GM12878 (cell line): ENCODE data around the gene MRPL39. TPM values are rescaled to one million over a fixed set of nuclear protein-coding genes. Genes with fewer than 3 reads are reported as not detected.
A peak's percentile ranks its signal among the peaks of the same experiment; 100 is the strongest.

Experiments used
- BRCA1 ChIP-seq: IDR thresholded peaks from 2 replicates; pipeline ENCODE4 v1.6.1; 2011; ENCODE audit warnings: low read depth, low read length, improper control_type of control experiment
- USF1 ChIP-seq: IDR thresholded peaks from 2 replicates; pipeline ENCODE4 v1.6.1; 2011; ENCODE audit warnings: borderline replicate concordance, low read depth, mild to moderate bottlenecking, moderate library complexity, mixed read lengths, low read length; ENCODE audit not compliant: insufficient read depth; ENCODE audit errors: extremely low read length
- ZBTB11 ChIP-seq: fragments of 450-650 bp; formaldehyde crosslinking; IDR thresholded peaks from 2 replicates; pipeline ENCODE4 v1.5.0; 2022; ENCODE audit warnings: mild to moderate bottlenecking, missing genetic modification characterization
- ZNF592 ChIP-seq: fragments of 450-650 bp; IDR thresholded peaks from 2 replicates; pipeline ENCODE4 v1.6.1; 2017; ENCODE audit warnings: mild to moderate bottlenecking, moderate library complexity
- polyA plus RNA-seq, 11 experiments: library from polyadenylated mRNA; depleted of rRNA in 4 of 11; unstranded in 6 of 11; stranded (reverse) in 5 of 11; fragments of >200 nt; fragmentation: Nextera tagmentation in 4 of 11; fragmentation: Illumina TruSeq in 1 of 11; extraction: Ambion mirVana in 4 of 11; extraction: Trizol in 1 of 11; gene quantifications; 1 replicate in 1 of 11; 2 replicates in 10 of 11; pipeline versions ENCODE4 v1.2.1 to v1.2.3, GENCODE V29; 2011 to 2016; ENCODE audit warnings: inconsistent platforms in 2 of 11, missing spikeins in 2 of 11, low read depth in 1 of 11
- total RNA-seq, 4 experiments: library from RNA; depleted of rRNA in 3 of 4; stranded (reverse); fragments of >200 nt in 3 of 4; fragmentation: Illumina TruSeq in 1 of 4; extraction: Trizol in 1 of 4; gene quantifications; 2 replicates each; pipeline versions ENCODE4 v1.2.1 to v1.2.3, GENCODE V29; 2013 to 2021

MRPL39 gene
- total and polyA plus RNA-seq, 10 of the 15 experiments (the other 5 are each of a cell fraction or from before 2014, with no cell fraction given) = 68.8 to 292 (median 120) TPM

- peak; percentile 66 for TF ChIP-seq ZBTB11 (CRISPR knock-in tag)
- TF ChIP-seq BRCA1 = no peak
- no peak for TF ChIP-seq USF1
- no peak for TF ChIP-seq ZNF592
These were observed 25.0 kb downstream of the MRPL39 start (continued) for GRCh38 chr21:25582164-25582790.
